GM23338 (cell line): ENCODE data around the gene MEI1. TPM values are rescaled to one million over a fixed set of nuclear protein-coding genes. Genes with fewer than 3 reads are reported as not detected.

Experiments
- ATAC-seq: fragments of 200-7000 bp; cut with Tn5 transposase; 3 replicates; pipeline ENCODE4 v1.9.1; 2020
- DNase-seq: peaks from one replicate; pipeline ENCODE4 v3.0.0-alpha.2; 2015; ENCODE audit warnings: low spot score
- H2AFZ ChIP-seq: fragments of 200-600 bp; sonication (generic); 2 replicates; pipeline ENCODE4 v1.8.0; 2016; ENCODE audit warnings: antibody characterized with exemption, mild to moderate bottlenecking, moderate library complexity
- H3F3A ChIP-seq: fragments of 200-600 bp; sonication (generic); replicated peaks from 2 replicates; pipeline ENCODE4 v1.8.0; 2017; ENCODE audit warnings: antibody characterized with exemption, mixed run types, low read depth
- H3K27ac ChIP-seq: fragments of 200-600 bp; sonication (generic); 2 replicates; pipeline ENCODE4 v1.6.1; 2016; ENCODE audit warnings: low read depth
- H3K27me3 ChIP-seq: fragments of 200-600 bp; sonication (generic); 2 replicates; pipeline ENCODE4 v1.8.0; 2016; ENCODE audit warnings: mild to moderate bottlenecking, mixed run types, moderate library complexity; ENCODE audit not compliant: insufficient read depth
- H3K36me3 ChIP-seq: fragments of 200-600 bp; sonication (generic); 2 replicates; pipeline ENCODE4 v1.8.0; 2016; ENCODE audit warnings: mild to moderate bottlenecking; ENCODE audit not compliant: insufficient read depth
- H3K4me1 ChIP-seq: fragments of 200-600 bp; sonication (generic); 2 replicates; pipeline ENCODE4 v1.8.0; 2016; ENCODE audit warnings: mild to moderate bottlenecking, moderate library complexity; ENCODE audit not compliant: insufficient read depth
- H3K4me2 ChIP-seq: fragments of 200-600 bp; sonication (generic); 2 replicates; pipeline ENCODE4 v1.7.1; 2017; ENCODE audit warnings: mixed run types
- H3K4me3 ChIP-seq: fragments of 200-600 bp; sonication (generic); 2 replicates; pipeline ENCODE4 v1.6.1; 2016; ENCODE audit warnings: mixed run types
- H3K79me2 ChIP-seq: fragments of 200-600 bp; sonication (generic); replicated peaks from 2 replicates; pipeline ENCODE4 v1.8.0; 2017; ENCODE audit warnings: mild to moderate bottlenecking; ENCODE audit not compliant: insufficient read depth
- H3K9me2 ChIP-seq: fragments of 200-600 bp; sonication (generic); 2 replicates; pipeline ENCODE4 v1.8.0; 2017; ENCODE audit not compliant: insufficient read depth
- H4K20me1 ChIP-seq: fragments of 200-600 bp; sonication (generic); replicated peaks from 2 replicates; pipeline ENCODE4 v1.8.0; 2017; ENCODE audit warnings: mild to moderate bottlenecking; ENCODE audit not compliant: insufficient read depth
- H3K27ac Mint-ChIP-seq: 2 replicates; pipeline ENCODE4 v1.8.0; 2020; ENCODE audit warnings: inconsistent platforms, mild to moderate bottlenecking, moderate library complexity, mixed read lengths
- H3K27me3 Mint-ChIP-seq: 3 replicates; pipeline ENCODE4 v1.8.0; 2022; ENCODE audit warnings: low read depth, mild to moderate bottlenecking, moderate library complexity, mixed read lengths, inconsistent platforms; ENCODE audit not compliant: insufficient read depth, poor library complexity
- H3K36me3 Mint-ChIP-seq: 3 replicates; pipeline ENCODE4 v1.8.0; 2021; ENCODE audit warnings: low read depth, mild to moderate bottlenecking, inconsistent platforms, moderate library complexity, mixed read lengths
- H3K4me1 Mint-ChIP-seq: 3 replicates; pipeline ENCODE4 v1.8.0; 2020; ENCODE audit warnings: mild to moderate bottlenecking, inconsistent platforms, mixed read lengths
- H3K4me3 Mint-ChIP-seq: 3 replicates; pipeline ENCODE4 v1.8.0; 2021; ENCODE audit warnings: moderate library complexity, mild to moderate bottlenecking, inconsistent platforms, mixed read lengths
- H3K9me3 Mint-ChIP-seq: 3 replicates; pipeline ENCODE4 v1.8.0; 2020; ENCODE audit warnings: moderate library complexity, mild to moderate bottlenecking, inconsistent platforms, mixed read lengths
- CREB1 ChIP-seq: fragments of 250-450 bp; sonication (Bioruptor Pico); IDR thresholded peaks from 2 replicates; pipeline ENCODE4 v1.5.0; 2020; ENCODE audit warnings: low read depth, mild to moderate bottlenecking, moderate library complexity
- EZH2 ChIP-seq: fragments of 200-600 bp; sonication (generic); IDR thresholded peaks from one replicate; pipeline ENCODE4 v1.8.0; 2017; ENCODE audit warnings: antibody characterized with exemption, mild to moderate bottlenecking, low read depth; ENCODE audit not compliant: unreplicated experiment
- EZH2phosphoT487 ChIP-seq: fragments of 200-600 bp; sonication (generic); IDR thresholded peaks from one replicate; pipeline ENCODE4 v1.8.1; 2018; ENCODE audit warnings: antibody characterized with exemption; ENCODE audit not compliant: unreplicated experiment
- JUNB ChIP-seq: IDR thresholded peaks from one replicate; pipeline ENCODE4 v1.6.1; 2016; ENCODE audit warnings: antibody characterized with exemption; ENCODE audit not compliant: unreplicated experiment
- NANOG ChIP-seq: IDR thresholded peaks from 2 replicates; pipeline ENCODE4 v1.6.1; 2016; ENCODE audit warnings: antibody characterized with exemption, borderline replicate concordance
- POLR2AphosphoS5 ChIP-seq: IDR thresholded peaks from 2 replicates; pipeline ENCODE4 v1.6.1; 2016; ENCODE audit warnings: antibody characterized with exemption, low read depth
- REST ChIP-seq: IDR thresholded peaks from one replicate; pipeline ENCODE4 v1.6.1; 2018; ENCODE audit warnings: antibody characterized with exemption; ENCODE audit not compliant: unreplicated experiment
- STAT1 ChIP-seq: IDR thresholded peaks from one replicate; pipeline ENCODE4 v1.6.1; 2016; ENCODE audit warnings: antibody characterized with exemption; ENCODE audit not compliant: unreplicated experiment
- ZNF331 ChIP-seq: fragments of 250-450 bp; sonication (Bioruptor Pico); IDR thresholded peaks from 2 replicates; pipeline ENCODE4 v1.5.0; 2020; ENCODE audit warnings: low read depth, mild to moderate bottlenecking, moderate library complexity
- polyA plus RNA-seq: library from polyadenylated mRNA; unstranded; fragments of >200 nt; fragmentation: Nextera tagmentation; extraction: Ambion mirVana; gene quantifications from 2 replicates; pipeline ENCODE4 v1.2.1, GENCODE V29; 2016
- total RNA-seq: library from RNA; depleted of rRNA; stranded (reverse); fragments of >200 nt; shearing (Covaris generic); gene quantifications from 2 replicates; pipeline ENCODE4 v1.2.3, GENCODE V29; 2014
- TF ChIP-seq, protein P1 (sequence below), 2 experiments: fragments of 200-600 bp in 1 of 2; sonication (generic) in 1 of 2; conservative IDR thresholded peaks; 2 replicates each; pipeline versions ENCODE4 v1.5.1 to v1.6.1; 2016 to 2017; ENCODE audit warnings: antibody characterized with exemption in 2 of 2, low read depth in 2 of 2, mild to moderate bottlenecking in 2 of 2, moderate library complexity in 1 of 2
- TF ChIP-seq, protein P2 (sequence below): IDR thresholded peaks from 2 replicates; pipeline ENCODE4 v1.6.1; 2016; ENCODE audit warnings: antibody characterized with exemption
- TF ChIP-seq, protein P3 (sequence below): fragments of 250-450 bp; sonication (Bioruptor Pico); IDR thresholded peaks from 2 replicates; pipeline ENCODE4 v1.5.0; 2020; ENCODE audit warnings: mild to moderate bottlenecking, moderate library complexity

The MEI1 gene
- total and polyA plus RNA-seq, 2 experiments from 2014 or later, result 0.28 to 0.87 TPM

GRCh38 chr22:41650821-41651220 is 48.5 kb upstream of the MEI1 start:
- Mint-ChIP-seq H3K36me3 (peaks cover 95% of the 10 kb centered on the region), H3K27ac (no peak overlapping the region), H3K27me3 (no peaks in the 10 kb centered on the region), H3K9me3 (no peaks in the 10 kb centered on the region), H3K4me1 (no peaks in the 10 kb centered on the region), H3K4me3 (no peak overlapping the region)
- H4K20me1 ChIP-seq, result peaks cover 25% of the 10 kb centered on the region
- H3K9me2 ChIP-seq, result no peaks in the 10 kb centered on the region
- H3K79me2 ChIP-seq, result peaks cover 16% of the 10 kb centered on the region
- H3K4me3 ChIP-seq, result no peak overlapping the region
- ATAC-seq (no peak), DNase-seq (no peak)
- H3K27ac ChIP-seq, result no peak overlapping the region
- no peak overlapping the region for H3K4me2 ChIP-seq
- no peaks in the 10 kb centered on the region for H3K27me3 ChIP-seq
- TF ChIP-seq EZH2 (no peak), EZH2phosphoT487 (no peak), STAT1 (no peak), REST (no peak), JUNB (no peak), NANOG (no peak), ZNF331 (CRISPR knock-in tag) (no peak), POLR2AphosphoS5 (no peak), CREB1 (CRISPR knock-in tag) (no peak)
- TF ChIP-seq, protein P1, sequence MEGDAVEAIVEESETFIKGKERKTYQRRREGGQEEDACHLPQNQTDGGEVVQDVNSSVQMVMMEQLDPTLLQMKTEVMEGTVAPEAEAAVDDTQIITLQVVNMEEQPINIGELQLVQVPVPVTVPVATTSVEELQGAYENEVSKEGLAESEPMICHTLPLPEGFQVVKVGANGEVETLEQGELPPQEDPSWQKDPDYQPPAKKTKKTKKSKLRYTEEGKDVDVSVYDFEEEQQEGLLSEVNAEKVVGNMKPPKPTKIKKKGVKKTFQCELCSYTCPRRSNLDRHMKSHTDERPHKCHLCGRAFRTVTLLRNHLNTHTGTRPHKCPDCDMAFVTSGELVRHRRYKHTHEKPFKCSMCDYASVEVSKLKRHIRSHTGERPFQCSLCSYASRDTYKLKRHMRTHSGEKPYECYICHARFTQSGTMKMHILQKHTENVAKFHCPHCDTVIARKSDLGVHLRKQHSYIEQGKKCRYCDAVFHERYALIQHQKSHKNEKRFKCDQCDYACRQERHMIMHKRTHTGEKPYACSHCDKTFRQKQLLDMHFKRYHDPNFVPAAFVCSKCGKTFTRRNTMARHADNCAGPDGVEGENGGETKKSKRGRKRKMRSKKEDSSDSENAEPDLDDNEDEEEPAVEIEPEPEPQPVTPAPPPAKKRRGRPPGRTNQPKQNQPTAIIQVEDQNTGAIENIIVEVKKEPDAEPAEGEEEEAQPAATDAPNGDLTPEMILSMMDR (conservative IDR thresholded peaks at IDR 0.05; ENCODE audit: low read depth in 2 of 2), result no peak
- TF ChIP-seq, protein P2, sequence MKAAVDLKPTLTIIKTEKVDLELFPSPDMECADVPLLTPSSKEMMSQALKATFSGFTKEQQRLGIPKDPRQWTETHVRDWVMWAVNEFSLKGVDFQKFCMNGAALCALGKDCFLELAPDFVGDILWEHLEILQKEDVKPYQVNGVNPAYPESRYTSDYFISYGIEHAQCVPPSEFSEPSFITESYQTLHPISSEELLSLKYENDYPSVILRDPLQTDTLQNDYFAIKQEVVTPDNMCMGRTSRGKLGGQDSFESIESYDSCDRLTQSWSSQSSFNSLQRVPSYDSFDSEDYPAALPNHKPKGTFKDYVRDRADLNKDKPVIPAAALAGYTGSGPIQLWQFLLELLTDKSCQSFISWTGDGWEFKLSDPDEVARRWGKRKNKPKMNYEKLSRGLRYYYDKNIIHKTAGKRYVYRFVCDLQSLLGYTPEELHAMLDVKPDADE, result no peak
- TF ChIP-seq, protein P3, sequence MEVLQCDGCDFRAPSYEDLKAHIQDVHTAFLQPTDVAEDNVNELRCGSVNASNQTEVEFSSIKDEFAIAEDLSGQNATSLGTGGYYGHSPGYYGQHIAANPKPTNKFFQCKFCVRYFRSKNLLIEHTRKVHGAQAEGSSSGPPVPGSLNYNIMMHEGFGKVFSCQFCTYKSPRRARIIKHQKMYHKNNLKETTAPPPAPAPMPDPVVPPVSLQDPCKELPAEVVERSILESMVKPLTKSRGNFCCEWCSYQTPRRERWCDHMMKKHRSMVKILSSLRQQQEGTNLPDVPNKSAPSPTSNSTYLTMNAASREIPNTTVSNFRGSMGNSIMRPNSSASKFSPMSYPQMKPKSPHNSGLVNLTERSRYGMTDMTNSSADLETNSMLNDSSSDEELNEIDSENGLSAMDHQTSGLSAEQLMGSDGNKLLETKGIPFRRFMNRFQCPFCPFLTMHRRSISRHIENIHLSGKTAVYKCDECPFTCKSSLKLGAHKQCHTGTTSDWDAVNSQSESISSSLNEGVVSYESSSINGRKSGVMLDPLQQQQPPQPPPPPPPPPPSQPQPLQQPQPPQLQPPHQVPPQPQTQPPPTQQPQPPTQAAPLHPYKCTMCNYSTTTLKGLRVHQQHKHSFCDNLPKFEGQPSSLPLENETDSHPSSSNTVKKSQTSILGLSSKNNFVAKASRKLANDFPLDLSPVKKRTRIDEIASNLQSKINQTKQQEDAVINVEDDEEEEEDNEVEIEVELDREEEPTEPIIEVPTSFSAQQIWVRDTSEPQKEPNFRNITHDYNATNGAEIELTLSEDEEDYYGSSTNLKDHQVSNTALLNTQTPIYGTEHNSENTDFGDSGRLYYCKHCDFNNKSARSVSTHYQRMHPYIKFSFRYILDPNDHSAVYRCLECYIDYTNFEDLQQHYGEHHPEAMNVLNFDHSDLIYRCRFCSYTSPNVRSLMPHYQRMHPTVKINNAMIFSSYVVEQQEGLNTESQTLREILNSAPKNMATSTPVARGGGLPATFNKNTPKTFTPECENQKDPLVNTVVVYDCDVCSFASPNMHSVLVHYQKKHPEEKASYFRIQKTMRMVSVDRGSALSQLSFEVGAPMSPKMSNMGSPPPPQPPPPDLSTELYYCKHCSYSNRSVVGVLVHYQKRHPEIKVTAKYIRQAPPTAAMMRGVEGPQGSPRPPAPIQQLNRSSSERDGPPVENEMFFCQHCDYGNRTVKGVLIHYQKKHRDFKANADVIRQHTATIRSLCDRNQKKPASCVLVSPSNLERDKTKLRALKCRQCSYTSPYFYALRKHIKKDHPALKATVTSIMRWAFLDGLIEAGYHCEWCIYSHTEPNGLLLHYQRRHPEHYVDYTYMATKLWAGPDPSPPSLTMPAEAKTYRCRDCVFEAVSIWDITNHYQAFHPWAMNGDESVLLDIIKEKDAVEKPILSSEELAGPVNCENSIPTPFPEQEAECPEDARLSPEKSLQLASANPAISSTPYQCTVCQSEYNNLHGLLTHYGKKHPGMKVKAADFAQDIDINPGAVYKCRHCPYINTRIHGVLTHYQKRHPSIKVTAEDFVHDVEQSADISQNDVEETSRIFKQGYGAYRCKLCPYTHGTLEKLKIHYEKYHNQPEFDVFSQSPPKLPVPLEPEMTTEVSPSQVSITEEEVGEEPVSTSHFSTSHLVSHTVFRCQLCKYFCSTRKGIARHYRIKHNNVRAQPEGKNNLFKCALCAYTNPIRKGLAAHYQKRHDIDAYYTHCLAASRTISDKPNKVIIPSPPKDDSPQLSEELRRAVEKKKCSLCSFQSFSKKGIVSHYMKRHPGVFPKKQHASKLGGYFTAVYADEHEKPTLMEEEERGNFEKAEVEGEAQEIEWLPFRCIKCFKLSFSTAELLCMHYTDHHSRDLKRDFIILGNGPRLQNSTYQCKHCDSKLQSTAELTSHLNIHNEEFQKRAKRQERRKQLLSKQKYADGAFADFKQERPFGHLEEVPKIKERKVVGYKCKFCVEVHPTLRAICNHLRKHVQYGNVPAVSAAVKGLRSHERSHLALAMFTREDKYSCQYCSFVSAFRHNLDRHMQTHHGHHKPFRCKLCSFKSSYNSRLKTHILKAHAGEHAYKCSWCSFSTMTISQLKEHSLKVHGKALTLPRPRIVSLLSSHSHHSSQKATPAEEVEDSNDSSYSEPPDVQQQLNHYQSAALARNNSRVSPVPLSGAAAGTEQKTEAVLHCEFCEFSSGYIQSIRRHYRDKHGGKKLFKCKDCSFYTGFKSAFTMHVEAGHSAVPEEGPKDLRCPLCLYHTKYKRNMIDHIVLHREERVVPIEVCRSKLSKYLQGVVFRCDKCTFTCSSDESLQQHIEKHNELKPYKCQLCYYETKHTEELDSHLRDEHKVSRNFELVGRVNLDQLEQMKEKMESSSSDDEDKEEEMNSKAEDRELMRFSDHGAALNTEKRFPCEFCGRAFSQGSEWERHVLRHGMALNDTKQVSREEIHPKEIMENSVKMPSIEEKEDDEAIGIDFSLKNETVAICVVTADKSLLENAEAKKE, result no peak
- no peak overlapping the region for H2AFZ ChIP-seq
- peaks cover 77% of the 10 kb centered on the region for H3K36me3 ChIP-seq
- no peaks in the 10 kb centered on the region for H3F3A ChIP-seq
- H3K4me1 ChIP-seq, result no peaks in the 10 kb centered on the region
